ENCODE measurements around the gene SLC16A1. TPM values are rescaled to one million over a fixed set of nuclear protein-coding genes. Genes with fewer than 3 reads are reported as not detected.

SLC16A1 gene
- total and polyA plus RNA-seq, 2 of the 8 experiments (the other 6 are each of a cell fraction or from before 2014, with no cell fraction given), result 435 to 545 TPM

- Histone ChIP-seq H3K4me1 (replicated peaks in 1 of 4; ENCODE audit: control insufficient read depth in 3 of 4, insufficient read depth in 4 of 4, low read length in 3 of 4) (no peaks in the 10 kb centered on the region; a peak in 1 of 7 replicates), H3K56ac (replicated peaks; ENCODE audit: insufficient read length, low read depth, low read length) (no peak overlapping the region), H2BK120ac (replicated peaks; ENCODE audit: low read depth, low read length) (no peak overlapping the region), H2AFZ (ENCODE audit: low read length) (no peak overlapping the region), H3K27me3 (replicated peaks in 1 of 4; ENCODE audit: control insufficient read depth in 3 of 4, extremely low read depth in 1 of 4, insufficient read depth in 3 of 4, low read length in 3 of 4) (no peaks in the 10 kb centered on the region), H3K4me3 (ENCODE audit: extremely low read depth in 1 of 4, insufficient read depth in 2 of 4, low read depth in 3 of 4, low read length in 4 of 4) (no peak overlapping the region), H4K91ac (replicated peaks; ENCODE audit: insufficient read length, low read length) (no peak overlapping the region), H2BK15ac (ENCODE audit: low read length) (no peak overlapping the region), H3K9me3 (ENCODE audit: insufficient read depth in 2 of 2, low read depth in 1 of 2, low read length in 1 of 2) (no peaks in the 10 kb centered on the region), H3K9ac (replicated peaks in 1 of 4; ENCODE audit: extremely low read depth in 1 of 4, low read depth in 3 of 4, low read length in 3 of 4) (no peak overlapping the region), H3K23me2 (ENCODE audit: low read depth, low read length) (no peaks in the 10 kb centered on the region), H3K79me2 (ENCODE audit: control insufficient read depth in 1 of 2, insufficient read depth in 2 of 2, low read length in 2 of 2) (peaks cover 0 to 50% of the 10 kb centered on the region in 2 experiments; a peak in 2 of 4 replicates), H3K27ac (ENCODE audit: low read depth, low read length) (no peak overlapping the region), H4K5ac (ENCODE audit: insufficient read length, low read depth, low read length) (no peak overlapping the region), H2BK5ac (ENCODE audit: low read depth, low read length) (no peak overlapping the region), H3K23ac (ENCODE audit: insufficient read length) (no peak overlapping the region), H3K4me2 (ENCODE audit: insufficient read depth in 1 of 2, low read depth in 2 of 2, low read length in 2 of 2) (no peak overlapping the region), H3K36me3 (ENCODE audit: control insufficient read depth in 2 of 4, insufficient read depth in 4 of 4, low read length in 3 of 4) (peaks cover 6 to 67% (median 29%) of the 10 kb centered on the region in 4 experiments), H3K4ac (replicated peaks; ENCODE audit: insufficient read length, low read depth, low read length) (no peak overlapping the region), H4K8ac (ENCODE audit: extremely low read depth, insufficient read depth, low read length) (no peak overlapping the region), H3K14ac (ENCODE audit: insufficient read length) (no peak overlapping the region), H3K79me1 (ENCODE audit: low read depth, low read length) (0 out of 2 replicates have a peak, but pooled peaks cover 2% of the 10 kb centered on the region), H2AK5ac (ENCODE audit: low read depth, low read length) (no peak overlapping the region), H2BK20ac (ENCODE audit: low read length) (no peak overlapping the region), H4K20me1 (replicated peaks in 1 of 2; ENCODE audit: control insufficient read depth in 1 of 2, insufficient read depth in 2 of 2, low read length in 2 of 2) (peaks cover 2 to 4% of the 10 kb centered on the region in 2 experiments), H3K18ac (ENCODE audit: extremely low read depth, low read length) (no peak overlapping the region), H2BK12ac (ENCODE audit: low read depth, low read length) (no peak overlapping the region)
- CTCF ChIA-PET (ENCODE audit: partially characterized antibody), result interaction anchor here (0.7 to 1.8 kb wide), 2 partner anchors 78 to 411 kb away, joined by 3 to 6 read pairs; no protein-coding TSS in a partner anchor
- no peak for DNase-seq (ENCODE audit: low read depth in 1 of 2, low spot score in 2 of 2)
- WGBS, 2 experiments (ENCODE audit: extremely low coverage in 1 of 2, insufficient coverage in 1 of 2, insufficient read length in 1 of 2, insufficient replicate concordance in 2 of 2, low coverage in 1 of 2, low lambda C conversion rate in 2 of 2, missing lambda C conversion rate in 1 of 2), result 83% methylated on average over 4 of the region's 4 CpGs; no CpG with 5 or more reads in 1 of the 2 experiments
- POLR2A ChIA-PET (ENCODE audit: partially characterized antibody), result no interaction called here
- FAIRE-seq, result no peak
- no peak for TF ChIP-seq CHD2 (IDR thresholded peaks at IDR 0.05; ENCODE audit: low read length)
- no peak for TF ChIP-seq TAF1 (IDR thresholded peaks at IDR 0.05; ENCODE audit: low read depth, low read length)
- TF ChIP-seq TEAD4 (IDR thresholded peaks at IDR 0.05; ENCODE audit: low read depth, low read length), result no peak
- TF ChIP-seq HDAC6 (IDR thresholded peaks at IDR 0.05; ENCODE audit: low read depth, low read length), result no peak
- TF ChIP-seq FOSL1 (IDR thresholded peaks at IDR 0.05; ENCODE audit: insufficient read depth, low read depth, low read length), result no peak
- no peak for TF ChIP-seq RAD21 (IDR thresholded peaks at IDR 0.05 in 1 of 2, conservative IDR thresholded peaks at IDR 0.05 in 1 of 2; ENCODE audit: low read depth in 2 of 2, low read length in 2 of 2)
- TF ChIP-seq GABPA (IDR thresholded peaks at IDR 0.05; ENCODE audit: borderline replicate concordance, insufficient read depth, low read length), result no peak
- no peak for TF ChIP-seq TBP (IDR thresholded peaks at IDR 0.05; ENCODE audit: low read depth, low read length)
- no peak for TF ChIP-seq BRCA1 (IDR thresholded peaks at IDR 0.05; ENCODE audit: low read depth, low read length)
- TF ChIP-seq ZNF274 (IDR thresholded peaks at IDR 0.05; ENCODE audit: borderline replicate concordance, extremely low read depth, low read length), result no peak
These were observed 8.4 kb upstream of the SLC16A1 start for GRCh38 chr1:112964347-112964746.

Measured in H1 (cell line).